Measurements from ENCODE around the gene ITGAL.
"Not testable (repeated sequence)": the region's sequence is repeated elsewhere in the genome, so short reads cannot be mapped to it uniquely, and the experiment has no call there.

Gene ITGAL

DNA sequence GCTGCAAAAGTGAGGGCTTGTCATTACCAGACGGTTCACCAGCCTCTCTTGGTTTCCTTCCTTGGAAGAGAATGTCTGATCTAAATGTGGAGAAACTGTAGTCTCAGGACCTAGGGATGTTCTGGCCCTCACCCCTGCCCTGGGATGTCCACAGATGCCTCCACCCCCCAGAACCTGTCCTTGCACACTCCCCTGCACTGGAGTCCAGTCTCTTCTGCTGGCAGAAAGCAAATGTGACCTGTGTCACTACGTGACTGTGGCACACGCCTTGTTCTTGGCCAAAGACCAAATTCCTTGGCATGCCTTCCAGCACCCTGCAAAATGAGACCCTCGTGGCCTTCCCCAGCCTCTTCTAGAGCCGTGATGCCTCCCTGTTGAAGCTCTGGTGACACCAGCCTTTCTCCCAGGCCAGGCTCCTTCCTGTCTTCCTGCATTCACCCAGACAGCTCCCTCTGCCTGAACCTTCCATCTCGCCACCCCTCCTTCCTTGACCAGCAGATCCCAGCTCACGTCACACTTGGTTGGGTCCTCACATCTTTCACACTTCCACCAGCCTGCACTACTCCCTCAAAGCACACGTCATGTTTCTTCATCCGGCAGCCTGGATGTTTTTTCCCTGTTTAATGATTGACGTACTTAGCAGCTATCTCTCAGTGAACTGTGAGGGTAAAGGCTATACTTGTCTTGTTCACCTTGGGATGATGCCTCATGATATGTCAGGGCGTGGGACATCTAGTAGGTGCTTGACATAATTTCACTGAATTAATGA, 49.5 kb downstream of the ITGAL start:
- no peak overlapping the region for H3K4me3 ChIP-seq (ENCODE audit: low read length)
- DNase-seq (ENCODE audit: low read depth): no peak
- TF ChIP-seq, protein P1, sequence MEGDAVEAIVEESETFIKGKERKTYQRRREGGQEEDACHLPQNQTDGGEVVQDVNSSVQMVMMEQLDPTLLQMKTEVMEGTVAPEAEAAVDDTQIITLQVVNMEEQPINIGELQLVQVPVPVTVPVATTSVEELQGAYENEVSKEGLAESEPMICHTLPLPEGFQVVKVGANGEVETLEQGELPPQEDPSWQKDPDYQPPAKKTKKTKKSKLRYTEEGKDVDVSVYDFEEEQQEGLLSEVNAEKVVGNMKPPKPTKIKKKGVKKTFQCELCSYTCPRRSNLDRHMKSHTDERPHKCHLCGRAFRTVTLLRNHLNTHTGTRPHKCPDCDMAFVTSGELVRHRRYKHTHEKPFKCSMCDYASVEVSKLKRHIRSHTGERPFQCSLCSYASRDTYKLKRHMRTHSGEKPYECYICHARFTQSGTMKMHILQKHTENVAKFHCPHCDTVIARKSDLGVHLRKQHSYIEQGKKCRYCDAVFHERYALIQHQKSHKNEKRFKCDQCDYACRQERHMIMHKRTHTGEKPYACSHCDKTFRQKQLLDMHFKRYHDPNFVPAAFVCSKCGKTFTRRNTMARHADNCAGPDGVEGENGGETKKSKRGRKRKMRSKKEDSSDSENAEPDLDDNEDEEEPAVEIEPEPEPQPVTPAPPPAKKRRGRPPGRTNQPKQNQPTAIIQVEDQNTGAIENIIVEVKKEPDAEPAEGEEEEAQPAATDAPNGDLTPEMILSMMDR (IDR thresholded peaks at IDR 0.05; ENCODE audit: insufficient read depth, low read depth, low read length, missing control alignments): no peak

DNA sequence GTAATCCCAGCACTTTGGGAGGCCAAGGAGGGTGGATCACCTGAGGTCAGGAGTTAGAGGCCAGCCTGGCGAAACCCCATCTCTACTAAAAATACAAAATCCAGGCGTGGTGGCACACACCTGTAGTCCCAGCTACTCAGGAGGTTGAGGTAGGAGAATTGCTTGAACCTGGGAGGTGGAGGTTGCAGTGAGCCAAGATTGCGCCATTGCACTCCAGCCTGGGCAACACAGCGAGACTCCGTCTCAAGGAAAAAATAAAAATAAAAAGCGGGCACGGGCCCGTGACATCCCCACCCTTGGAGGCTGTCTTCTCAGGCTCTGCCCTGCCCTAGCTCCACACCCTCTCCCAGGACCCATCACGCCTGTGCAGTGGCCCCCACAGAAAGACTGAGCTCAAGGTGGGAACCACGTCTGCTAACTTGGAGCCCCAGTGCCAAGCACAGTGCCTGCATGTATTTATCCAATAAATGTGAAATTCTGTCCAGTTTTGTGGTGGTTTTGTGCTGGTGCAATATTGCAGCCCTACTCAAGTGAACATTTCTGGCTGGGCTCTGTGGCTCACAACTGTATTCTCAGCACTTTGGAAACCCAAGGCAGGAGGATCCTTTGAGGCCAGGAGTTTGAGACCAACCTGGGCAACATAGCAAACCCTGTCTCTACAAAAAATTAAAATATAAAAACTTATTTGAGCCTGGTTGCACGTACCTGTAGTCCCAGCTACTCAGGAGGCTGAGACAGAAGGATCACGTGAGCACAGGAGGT, 50.3 kb downstream of the ITGAL start:
- H3K4me3 ChIP-seq (ENCODE audit: low read length); DNase-seq (ENCODE audit: low read depth): not testable (repeated sequence)

DNA sequence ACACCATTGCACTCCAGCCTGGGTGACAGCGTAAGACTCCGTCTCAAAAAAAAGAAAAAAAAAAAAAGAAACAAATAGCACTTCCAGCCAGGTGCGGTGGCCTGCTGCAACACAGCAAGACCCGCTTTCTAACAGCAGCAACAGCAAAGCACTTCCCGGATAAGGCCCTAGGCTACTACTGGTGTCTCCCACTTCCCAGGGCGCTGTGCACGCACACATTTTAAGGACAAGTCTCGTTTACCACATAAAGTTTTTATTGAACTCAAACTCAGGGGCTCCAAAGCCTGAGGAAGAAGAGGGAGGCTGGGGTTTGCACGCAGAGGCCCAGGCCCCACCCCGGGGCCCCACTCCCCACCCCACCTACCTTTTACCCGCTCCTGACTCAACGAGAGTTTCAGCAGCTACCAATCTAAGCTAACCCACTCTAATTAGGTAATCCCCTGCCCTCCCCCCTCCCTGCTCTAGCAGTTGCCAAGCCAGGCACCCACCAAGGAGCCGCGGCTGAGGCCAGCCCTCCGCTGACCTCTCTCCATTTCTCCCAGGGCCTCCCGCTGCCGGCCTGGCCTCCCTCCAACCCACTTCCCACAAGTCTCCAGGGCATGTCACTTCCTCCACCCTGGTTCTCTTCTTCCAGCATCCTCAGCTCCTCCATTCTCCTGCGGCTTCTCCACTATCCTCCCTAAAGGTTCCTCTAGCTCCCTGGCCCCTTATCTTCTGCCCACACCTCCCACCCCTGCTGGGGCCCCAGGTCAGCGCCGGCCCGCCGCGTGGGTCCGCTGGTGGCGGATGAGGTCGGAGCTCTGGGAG, 51.4 kb downstream of the ITGAL start:
- DNase-seq (ENCODE audit: low read depth): no peak
- TF ChIP-seq, protein P1 (IDR thresholded peaks at IDR 0.05; ENCODE audit: insufficient read depth, low read depth, low read length, missing control alignments): no peak

DNA sequence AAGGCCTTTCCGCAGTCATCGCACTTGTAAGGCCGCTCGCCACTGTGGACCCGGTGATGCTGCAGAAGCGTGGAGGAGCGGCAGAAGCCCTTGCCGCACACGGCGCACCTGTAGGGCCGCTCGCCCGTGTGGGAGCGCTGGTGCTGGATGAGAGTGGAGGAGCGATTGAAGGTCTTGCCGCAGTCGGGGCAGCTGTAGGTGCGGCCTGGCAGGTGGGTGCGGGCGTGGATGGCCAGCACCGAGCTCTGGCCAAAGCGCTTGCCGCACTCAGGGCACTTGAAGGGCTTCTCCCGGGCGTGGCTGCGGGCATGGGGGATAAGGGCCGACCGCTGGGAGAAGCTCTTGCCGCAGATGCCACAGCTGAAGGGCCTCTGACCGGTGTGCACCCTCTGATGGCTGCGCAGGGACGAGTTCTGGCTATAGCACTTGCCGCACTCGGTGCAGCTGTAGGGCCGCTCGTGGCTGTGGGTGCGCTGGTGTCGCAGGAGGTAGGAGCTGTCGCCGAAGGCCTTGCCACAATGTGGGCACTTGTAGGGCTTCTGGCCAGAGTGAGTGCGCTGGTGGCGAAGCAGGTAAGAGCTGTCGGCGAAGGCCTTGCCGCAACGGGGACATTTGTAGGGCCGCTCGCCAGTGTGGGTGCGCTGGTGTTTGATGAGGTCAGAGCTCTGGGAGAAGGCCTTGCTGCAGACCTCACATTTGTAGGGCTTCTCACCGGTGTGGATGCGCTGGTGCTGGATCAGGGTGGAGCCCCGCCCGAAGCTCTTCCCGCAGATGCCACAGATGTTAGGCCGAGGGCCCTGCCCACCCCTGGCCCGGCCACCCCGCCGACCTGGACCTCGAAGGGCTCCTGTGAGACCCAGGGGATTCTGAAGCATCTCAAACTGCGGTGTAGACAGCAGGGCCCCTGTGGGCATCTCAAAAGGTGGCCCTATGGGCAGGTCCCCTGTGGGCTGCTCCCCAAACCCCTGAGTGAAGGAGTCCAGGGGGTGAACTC, 52.3 kb downstream of the ITGAL start:
- DNase-seq (ENCODE audit: low read depth): no peak
- no peak overlapping the region for H3K4me3 ChIP-seq (ENCODE audit: low read length)
- TF ChIP-seq, protein P1 (IDR thresholded peaks at IDR 0.05; ENCODE audit: insufficient read depth, low read depth, low read length, missing control alignments): no peak

More for the DNA sequence above, 51.4 kb downstream of the ITGAL start:
- no peak overlapping the region for H3K4me3 ChIP-seq (ENCODE audit: low read length)

DNA sequence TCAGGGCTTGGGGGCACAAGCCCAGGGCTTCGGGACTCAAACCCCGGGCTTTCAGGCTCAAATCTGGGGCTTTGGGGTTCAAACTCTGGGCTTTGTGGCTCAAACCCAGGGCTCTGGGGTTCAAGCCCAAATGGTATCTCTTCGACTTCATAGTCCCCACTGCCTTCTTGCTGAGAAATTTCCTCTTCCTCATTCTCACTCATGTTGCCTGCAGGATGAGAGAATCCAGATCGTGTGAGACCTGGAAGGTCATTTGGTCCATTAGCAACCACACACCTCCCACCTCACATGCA, 53.2 kb downstream of the ITGAL start:
- TF ChIP-seq, protein P1 (IDR thresholded peaks at IDR 0.05; ENCODE audit: insufficient read depth, low read depth, low read length, missing control alignments): no peak
- no peak for DNase-seq (ENCODE audit: low read depth)
- peak overlapping the region; percentile 71 for H3K4me3 ChIP-seq (ENCODE audit: low read length)

DNA sequence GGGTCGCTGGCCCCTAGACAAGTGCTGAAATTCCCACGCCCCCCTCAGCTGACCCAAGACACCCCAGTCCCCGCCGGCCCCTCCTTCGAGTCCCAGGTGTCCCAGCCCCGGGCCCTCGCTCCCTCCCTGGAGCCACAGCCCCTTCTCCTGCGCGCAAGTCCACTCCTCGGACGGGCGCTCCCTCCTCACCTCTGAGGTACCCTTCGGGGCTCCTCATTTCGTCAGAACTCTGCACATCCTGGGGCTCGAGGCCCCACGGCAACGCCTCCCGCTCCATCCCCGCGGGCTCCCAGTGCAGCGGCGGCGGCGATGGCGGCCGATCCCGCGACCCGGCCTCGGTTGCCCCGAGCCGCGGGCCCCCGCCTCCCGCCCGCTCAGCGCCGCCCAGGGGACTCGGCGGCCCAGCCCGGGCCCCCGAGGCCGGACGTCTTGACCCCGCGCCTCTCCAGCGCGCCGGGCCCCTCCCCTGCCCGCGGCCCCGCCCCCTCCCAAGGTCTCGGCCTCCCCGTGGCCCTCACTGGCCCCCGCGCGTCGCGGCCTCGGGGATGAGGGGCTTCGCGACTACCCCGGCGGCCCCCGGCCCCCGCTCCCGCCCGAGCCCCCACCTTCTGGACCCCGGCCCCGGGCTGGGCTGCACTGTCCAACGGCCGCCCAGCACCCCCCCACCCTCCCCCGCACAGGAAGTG, 53.7 kb downstream of the ITGAL start, which contains the start of gene ZNF768:
Gene ZNF768, minus strand, starts transcription at position 430 of the 686 bp plus-strand sequence. Its CDS starts 153 bp downstream, at position 277.
- peak within 1 kb of the TSS; percentile 71 for H3K4me3 ChIP-seq (ENCODE audit: low read length)
- DNase-seq (ENCODE audit: low read depth): no peak
- TF ChIP-seq, protein P1 (IDR thresholded peaks at IDR 0.05; ENCODE audit: insufficient read depth, low read depth, low read length, missing control alignments): no peak

All from epithelial cell of esophagus (primary cell).